ENCODE data around the gene HPD.

The HPD gene

GRCh38 chr12:121838126-121838525 lies 20.5 kb downstream of the HPD start:
- H3K4me3 ChIP-seq (ENCODE audit: low read depth, low read length), result no peak overlapping the region
- no peak for DNase-seq (ENCODE audit: low read depth)
- in situ Hi-C loops (cut with HindIII; ENCODE audit: low sequenced_read_pairs), result no loop called here
- TF ChIP-seq, protein P1, sequence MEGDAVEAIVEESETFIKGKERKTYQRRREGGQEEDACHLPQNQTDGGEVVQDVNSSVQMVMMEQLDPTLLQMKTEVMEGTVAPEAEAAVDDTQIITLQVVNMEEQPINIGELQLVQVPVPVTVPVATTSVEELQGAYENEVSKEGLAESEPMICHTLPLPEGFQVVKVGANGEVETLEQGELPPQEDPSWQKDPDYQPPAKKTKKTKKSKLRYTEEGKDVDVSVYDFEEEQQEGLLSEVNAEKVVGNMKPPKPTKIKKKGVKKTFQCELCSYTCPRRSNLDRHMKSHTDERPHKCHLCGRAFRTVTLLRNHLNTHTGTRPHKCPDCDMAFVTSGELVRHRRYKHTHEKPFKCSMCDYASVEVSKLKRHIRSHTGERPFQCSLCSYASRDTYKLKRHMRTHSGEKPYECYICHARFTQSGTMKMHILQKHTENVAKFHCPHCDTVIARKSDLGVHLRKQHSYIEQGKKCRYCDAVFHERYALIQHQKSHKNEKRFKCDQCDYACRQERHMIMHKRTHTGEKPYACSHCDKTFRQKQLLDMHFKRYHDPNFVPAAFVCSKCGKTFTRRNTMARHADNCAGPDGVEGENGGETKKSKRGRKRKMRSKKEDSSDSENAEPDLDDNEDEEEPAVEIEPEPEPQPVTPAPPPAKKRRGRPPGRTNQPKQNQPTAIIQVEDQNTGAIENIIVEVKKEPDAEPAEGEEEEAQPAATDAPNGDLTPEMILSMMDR (IDR thresholded peaks at IDR 0.05; ENCODE audit: low read depth, low read length, missing control alignments), result no peak

DNA sequence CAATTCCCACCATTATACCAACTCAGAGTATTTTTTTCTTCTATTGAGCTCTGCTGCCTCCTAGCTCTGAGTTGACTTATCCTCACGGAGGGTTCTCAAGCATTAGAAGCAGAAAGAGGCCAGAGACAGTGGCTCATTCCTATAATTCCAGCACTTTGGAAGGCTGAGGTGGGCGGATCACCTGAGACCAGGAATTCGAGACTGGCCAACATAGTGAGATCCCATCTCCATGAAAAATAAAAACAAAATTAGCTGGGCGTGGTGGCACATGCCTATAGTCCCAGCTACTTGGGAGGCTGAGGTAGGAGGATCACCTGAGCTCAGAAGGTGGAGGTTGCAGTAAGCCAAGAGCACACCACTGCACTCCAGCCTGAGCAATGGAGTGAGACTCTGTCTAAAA lies 21.0 kb downstream of the HPD start:
- DNase-seq (ENCODE audit: low read depth), result no peak
- H3K4me3 ChIP-seq (ENCODE audit: low read depth, low read length), result no peak overlapping the region
- in situ Hi-C loops (cut with HindIII; ENCODE audit: low sequenced_read_pairs), result no loop called here
- TF ChIP-seq, protein P1 (IDR thresholded peaks at IDR 0.05; ENCODE audit: low read depth, low read length, missing control alignments), result peak; percentile 22

DNA sequence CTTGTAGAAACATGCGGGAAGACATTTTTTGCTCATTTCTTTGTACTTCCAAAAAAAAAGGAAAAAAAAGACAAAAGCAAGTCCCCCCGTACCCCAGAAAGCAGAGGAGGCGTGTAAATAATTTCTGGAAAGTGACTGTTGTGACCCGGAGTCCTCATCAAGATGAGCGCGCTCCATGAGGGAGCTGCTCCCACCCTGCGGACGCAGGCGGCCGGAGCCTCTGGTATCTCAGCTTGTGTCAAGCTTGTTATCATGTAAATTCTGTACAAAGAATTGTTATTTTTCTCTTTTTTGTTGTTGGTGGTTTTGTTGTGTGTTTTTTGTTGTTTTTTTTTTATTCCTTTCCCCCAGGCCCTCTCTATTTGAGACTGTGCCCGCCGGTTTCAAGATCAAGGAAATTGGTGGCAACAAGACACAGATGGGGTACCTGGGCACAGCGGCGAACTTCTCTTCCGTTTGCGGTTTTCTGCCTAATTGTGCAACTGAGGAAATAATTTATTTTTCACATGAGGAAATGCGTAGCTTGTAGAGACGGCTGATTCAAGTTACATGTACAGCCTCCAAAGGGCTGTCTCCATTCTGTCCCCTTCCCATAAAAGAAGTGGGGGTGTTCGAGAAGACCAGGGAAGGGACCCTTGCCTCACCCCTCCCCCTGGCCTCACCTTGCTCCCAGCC lies 27.0 kb downstream of the HPD start:
- no peak for DNase-seq (ENCODE audit: low read depth)
- H3K4me3 ChIP-seq (ENCODE audit: low read depth, low read length), result no peak overlapping the region
- TF ChIP-seq, protein P1 (IDR thresholded peaks at IDR 0.05; ENCODE audit: low read depth, low read length, missing control alignments), result no peak
- in situ Hi-C loops (cut with HindIII; ENCODE audit: low sequenced_read_pairs), result no loop called here

DNA sequence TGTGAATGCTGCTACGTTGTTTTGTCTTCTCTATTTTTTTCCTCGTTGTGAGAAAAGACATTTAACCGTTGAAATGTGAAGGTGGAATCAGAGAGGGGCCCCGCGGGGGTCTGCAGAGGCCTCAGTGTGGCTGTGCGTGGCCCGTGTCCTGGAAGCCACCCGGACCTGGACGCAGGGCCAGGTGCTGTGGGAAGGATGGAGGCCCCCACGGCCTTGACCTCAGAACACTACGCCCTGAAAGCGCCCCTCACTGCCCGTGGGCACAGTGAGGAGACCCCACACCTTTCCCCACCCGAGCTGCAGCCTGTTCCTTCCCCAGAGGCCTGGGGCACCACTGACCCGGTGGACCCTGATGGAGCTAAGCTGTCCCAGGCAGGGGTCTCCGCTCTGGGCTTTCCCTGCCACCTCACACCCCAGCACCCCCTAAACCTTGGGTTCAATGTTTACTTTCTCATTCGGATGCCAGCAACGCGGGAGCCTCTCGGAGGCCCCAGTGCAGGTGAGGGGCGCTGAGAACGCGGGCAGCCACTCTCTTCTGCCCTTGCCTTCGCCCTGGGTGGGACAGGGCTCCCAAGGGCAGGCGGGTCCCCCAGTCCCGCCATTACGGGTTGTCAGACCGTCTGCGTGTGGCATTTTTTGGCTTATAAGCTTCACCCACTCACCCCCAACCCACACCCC lies 27.9 kb downstream of the HPD start:
- no peak overlapping the region for H3K4me3 ChIP-seq (ENCODE audit: low read depth, low read length)
- in situ Hi-C loops (cut with HindIII; ENCODE audit: low sequenced_read_pairs), result no loop called here
- no peak for DNase-seq (ENCODE audit: low read depth)
- TF ChIP-seq, protein P1 (IDR thresholded peaks at IDR 0.05; ENCODE audit: low read depth, low read length, missing control alignments), result no peak

DNA sequence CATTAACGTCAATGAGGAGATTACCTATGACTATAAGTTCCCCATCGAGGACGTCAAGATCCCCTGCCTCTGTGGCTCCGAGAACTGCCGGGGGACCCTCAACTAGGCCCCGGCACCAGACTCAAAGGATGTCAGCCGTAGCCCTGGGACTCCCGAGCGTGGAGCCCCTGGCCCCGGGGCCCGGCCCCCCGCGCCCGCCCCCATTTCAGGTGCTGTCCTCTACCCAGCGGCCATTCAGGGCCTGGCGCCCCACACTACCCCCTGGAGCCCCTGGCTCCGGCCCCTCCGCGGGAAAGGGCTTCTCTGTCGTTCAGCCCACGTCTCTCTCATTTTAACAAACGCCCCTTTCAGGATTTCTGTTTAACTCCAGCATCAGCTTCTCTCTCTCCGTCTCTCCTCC lies 28.5 kb downstream of the HPD start:
- TF ChIP-seq, protein P1 (IDR thresholded peaks at IDR 0.05; ENCODE audit: low read depth, low read length, missing control alignments), result no peak
- DNase-seq (ENCODE audit: low read depth), result no peak
- in situ Hi-C loops (cut with HindIII; ENCODE audit: low sequenced_read_pairs), result no loop called here
- H3K4me3 ChIP-seq (ENCODE audit: low read depth, low read length), result no peak overlapping the region

- in situ Hi-C loops (cut with HindIII; ENCODE audit: low sequenced_read_pairs), result no loop called here
- H3K4me3 ChIP-seq (ENCODE audit: low read depth, low read length), result no peak overlapping the region
Observed at GRCh38 chr12:121829250-121829918, 29.3 kb downstream of the HPD start.

More at GRCh38 chr12:121829250-121829918, 29.3 kb downstream of the HPD start:
- TF ChIP-seq, protein P1 (IDR thresholded peaks at IDR 0.05; ENCODE audit: low read depth, low read length, missing control alignments), result no peak
- no peak for DNase-seq (ENCODE audit: low read depth)

Data from astrocyte of the cerebellum (primary cell).